Measurements from ENCODE around the gene RGS19.

The RGS19 gene

GRCh38 chr20:64047046-64047389 lies 32.3 kb downstream of the RGS19 start:
- DNase-seq, result no peak

GRCh38 chr20:64045346-64046011 lies 33.8 kb downstream of the RGS19 start:
- DNase-seq, result no peak

DNA sequence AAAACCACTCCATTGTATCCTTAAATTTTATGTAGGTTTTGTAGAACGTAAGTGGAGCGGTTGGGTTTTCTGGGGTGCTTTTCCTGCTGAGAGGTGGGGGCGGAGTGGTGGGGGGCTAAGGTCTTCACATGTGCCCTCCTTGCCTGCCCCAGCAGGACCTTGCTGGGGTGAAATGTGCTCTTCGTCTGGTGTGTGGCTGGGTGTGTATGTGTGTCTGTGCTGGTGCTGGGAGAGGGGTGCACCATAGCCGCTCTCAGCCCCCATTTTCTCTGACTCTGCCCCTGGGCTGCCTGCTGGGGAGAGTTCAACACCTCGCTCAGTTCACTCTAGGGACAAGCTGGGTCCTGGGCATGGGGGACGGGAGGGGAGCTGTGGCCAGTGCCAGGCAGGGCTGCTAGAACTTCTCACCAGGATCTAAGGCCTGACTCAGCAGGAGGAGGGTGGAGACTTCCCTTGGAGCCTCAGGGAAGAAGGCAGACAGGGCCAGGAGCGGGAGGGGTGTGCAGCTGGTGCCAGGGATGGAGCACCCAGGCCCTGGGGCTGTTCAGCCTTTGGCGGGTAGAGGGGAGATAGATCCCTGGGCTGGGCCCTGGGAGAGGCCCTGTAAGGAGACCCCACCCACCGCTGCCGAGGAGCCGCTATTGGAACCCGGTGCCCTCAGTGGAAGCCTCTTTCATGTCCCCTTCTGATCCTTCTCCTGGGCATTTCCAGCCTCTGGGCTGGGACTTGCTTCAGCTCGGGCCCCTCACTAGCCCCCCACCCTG lies 34.7 kb downstream of the RGS19 start:
- DNase-seq, result no peak

DNA sequence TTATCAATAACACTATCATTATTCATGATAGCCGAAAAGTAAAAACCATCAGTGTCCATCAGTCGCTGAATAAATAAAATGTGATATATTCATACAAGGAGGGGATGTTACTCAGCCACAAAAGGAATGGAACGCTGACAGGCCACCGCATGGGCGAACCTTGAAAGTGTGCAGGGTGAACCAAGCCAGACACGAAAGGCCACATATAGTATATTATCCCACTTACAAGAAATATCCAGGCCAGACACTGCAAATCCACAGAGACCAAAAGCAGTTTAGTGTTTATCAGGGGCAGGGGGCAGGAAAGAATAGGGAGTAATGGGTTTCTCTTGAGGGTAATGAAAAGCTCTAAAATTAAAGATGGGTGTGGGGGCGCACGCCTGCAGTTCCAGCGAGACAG lies 35.5 kb downstream of the RGS19 start:
- no peak for DNase-seq

GRCh38 chr20:64042054-64042781 lies 37.1 kb downstream of the RGS19 start:
- no peak for DNase-seq

- no peak for DNase-seq
Observed at GRCh38 chr20:64041781-64042053, 37.6 kb downstream of the RGS19 start.

DNA sequence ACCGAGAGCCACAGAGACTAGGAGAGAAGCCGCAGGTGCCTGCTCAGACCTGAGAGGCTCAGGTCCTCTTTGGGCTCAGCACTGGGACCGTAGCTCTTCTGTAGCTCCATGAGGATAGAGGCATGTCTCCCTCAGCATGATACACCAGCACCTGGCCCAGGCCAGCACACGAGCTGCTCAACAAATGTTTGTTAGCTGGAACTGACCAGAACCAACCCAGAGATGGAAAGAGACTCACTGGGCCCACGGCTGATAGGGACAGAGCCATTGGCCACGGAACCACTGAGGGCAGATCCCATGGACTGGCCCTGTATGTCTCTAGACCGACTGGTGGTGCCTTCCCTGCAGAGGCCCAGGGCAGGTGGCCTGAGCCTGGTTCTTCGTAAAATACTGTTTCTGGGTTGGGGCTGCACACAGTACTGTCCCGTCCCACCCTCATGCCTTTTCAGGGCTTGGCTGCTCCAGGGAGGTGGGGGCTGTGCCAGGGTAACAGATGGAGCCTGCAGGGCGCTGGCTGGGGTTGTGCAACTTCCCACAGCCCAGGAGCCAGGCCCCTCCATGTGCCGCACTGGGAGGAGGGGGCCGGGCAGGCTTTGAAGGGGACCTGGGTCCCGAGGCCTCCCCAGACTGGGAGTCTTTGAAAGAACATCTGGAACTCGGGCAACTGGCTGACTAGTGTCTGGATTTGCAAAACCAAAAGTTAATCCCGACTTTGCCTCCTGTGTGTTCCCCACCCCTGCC lies 38.1 kb downstream of the RGS19 start:
- no peak for DNase-seq

DNA sequence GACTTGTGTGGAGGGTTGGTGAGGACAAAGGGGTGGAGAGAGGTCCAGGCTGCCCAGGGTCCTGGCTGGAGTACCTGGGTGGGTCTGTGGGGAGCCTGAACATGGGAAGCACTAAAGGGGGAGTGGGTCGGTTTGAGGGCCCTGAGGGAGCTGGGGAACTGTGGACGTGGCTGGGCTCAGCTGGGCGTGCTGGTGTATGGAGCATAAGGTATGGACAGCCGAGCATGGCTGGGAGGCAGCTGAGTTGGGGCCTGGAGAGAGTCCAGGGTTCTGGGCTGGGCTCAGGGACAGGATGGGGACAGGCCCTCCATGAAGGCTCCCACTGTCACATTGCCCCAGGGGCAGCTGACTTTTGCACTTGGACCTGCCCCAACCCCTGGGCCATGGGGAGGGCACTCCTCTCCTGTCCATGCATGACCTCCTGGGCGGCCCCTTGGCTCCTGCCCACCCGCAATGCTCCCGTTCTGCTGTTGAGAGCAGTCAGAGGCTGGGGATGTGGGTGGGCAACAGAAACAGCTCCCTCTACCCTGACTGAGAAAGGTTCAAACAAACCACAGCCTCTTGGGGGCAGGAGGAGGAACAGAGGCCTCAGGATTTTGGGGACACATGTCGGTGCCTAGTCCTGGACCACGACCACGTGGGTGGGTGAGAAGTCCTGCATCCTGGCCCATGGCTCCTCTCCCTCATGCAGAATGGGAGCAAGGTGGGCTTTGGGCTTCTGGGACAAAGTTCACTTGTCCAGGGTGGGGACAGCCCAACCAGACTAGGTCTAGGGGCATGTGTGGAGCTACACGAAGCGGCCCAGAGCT lies 38.9 kb downstream of the RGS19 start:
- DNase-seq, result no peak

GRCh38 chr20:64039293-64040160 lies 39.8 kb downstream of the RGS19 start:
- no peak for DNase-seq

- peak; percentile 35 to 63 for DNase-seq
Observed at GRCh38 chr20:64038565-64039292, 40.6 kb downstream of the RGS19 start.

GRCh38 chr20:64038224-64038564 lies 41.1 kb downstream of the RGS19 start:
- no peak for DNase-seq

- no peak for DNase-seq
Observed at GRCh38 chr20:64037498-64038213, 41.7 kb downstream of the RGS19 start.

DNA sequence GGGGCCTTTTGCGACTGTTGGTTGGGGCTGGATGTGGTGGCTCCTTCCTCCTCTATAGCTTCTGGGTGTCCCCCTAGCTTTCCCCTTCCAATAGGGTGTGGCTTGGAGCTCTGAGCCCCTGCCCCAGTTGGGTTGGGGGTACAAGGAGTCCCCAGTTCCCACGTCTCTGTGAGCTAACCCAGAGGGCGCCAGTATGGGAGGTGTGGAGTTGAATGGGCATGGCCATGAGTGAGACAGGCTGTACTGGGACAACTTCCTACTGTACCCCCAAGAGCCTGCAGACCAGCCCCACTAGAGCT lies 42.2 kb downstream of the RGS19 start:
- DNase-seq, result no peak

- DNase-seq, result no peak
Observed at GRCh38 chr20:64036346-64037198, 42.7 kb downstream of the RGS19 start.

GRCh38 chr20:64035933-64036345 lies 43.4 kb downstream of the RGS19 start, which contains the start of gene C20orf204:
Gene C20orf204, plus strand, starts transcription at chr20:64036182. Its CDS starts 142 bp downstream, at chr20:64036324.
- no peak for DNase-seq

DNA sequence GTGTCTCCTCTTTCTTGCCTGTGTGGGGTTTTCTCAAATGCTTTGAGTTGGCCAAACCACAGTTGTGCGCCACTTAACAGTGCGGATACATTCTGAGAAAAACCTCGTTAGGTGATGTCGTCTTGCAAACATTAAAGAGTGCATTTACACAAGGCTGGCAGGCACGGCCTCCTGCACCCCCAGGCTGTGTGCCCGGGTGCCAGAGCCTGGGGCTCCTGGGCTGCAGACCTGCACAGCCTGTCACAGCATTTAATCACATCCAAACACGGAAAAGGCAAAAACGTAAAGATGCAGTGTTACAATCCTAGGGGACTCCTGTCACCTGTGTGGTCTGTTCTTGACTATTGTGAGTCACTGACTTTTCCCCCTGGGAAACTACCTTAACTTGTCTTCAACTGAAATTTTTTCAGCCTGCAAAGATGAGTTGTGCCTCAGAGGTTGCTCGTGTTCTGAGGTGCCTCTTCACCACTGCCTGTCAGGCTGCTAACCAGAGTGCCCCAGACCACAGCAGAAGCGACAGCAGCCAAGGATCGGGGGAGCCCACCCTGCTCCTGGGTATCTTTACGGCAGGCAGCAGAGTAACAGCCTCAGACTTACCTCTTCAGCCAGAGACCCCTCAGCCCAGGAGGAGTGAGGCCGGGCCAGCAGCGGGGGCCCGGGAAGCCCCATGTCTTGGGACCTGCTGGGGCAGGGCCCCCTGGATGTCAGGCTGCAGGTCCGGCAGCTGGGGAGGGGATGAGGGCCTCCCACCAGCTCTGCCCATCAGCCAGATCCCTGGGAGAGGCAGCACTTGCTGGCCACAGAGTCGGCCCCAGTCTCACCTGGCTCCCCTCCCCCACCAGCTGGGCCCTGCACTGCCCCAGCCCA lies 44.0 kb downstream of the RGS19 start:
- DNase-seq, result no peak

DNA sequence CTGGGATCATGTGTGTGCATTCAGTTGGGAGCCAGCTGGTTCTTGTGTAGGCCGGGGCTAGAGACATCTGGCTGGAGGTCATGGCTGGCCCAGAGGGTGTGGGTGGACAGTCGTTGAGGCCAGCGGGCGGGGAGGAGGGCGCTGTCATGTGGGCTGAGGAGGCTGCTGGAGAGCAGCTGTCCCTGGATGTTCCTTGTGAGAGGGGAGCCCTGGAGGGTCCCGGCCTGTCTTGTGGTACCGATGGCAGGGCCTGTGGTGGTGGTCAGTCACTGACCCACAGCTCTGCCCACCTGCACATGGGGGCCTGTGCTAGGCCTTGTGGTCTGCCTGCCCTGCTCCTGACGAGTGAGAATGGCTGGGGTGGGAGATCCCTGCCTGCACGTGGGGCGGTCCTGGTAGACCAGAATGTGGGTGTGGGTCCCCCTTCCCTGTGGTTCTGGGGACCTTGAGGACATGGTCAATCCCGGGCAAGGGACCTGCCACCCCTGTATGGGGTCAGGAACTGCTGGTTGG lies 45.3 kb downstream of the RGS19 start:
- no peak for DNase-seq

All from bone marrow (tissue), 2 donors.